DOHH2 (cell line): ENCODE results near the gene SETD6.
A peak's percentile ranks its signal among the peaks of the same experiment; 100 is the strongest.

Experiments
- H3F3A ChIP-seq: fragments of 200-600 bp; sonication (generic), shearing (Covaris generic); 2 replicates; pipeline ENCODE4 v1.6.0; 2016; ENCODE audit warnings: antibody characterized with exemption, mild to moderate bottlenecking; ENCODE audit not compliant: control insufficient read depth, insufficient read depth
- H3K27ac ChIP-seq: fragments of 200-600 bp; sonication (generic); 2 replicates; pipeline ENCODE4 v1.5.1; 2014; ENCODE audit warnings: low read depth, mild to moderate bottlenecking, low read length, moderate library complexity
- H3K27me3 ChIP-seq: fragments of 200-600 bp; sonication (generic); 2 replicates; pipeline ENCODE4 v1.6.1; 2014; ENCODE audit warnings: mild to moderate bottlenecking, low read length, mixed read lengths; ENCODE audit not compliant: control insufficient read depth
- H3K36me3 ChIP-seq: fragments of 200-600 bp; sonication (generic); 2 replicates; pipeline ENCODE4 v1.6.1; 2014; ENCODE audit warnings: mild to moderate bottlenecking, low read length, moderate library complexity, mixed read lengths; ENCODE audit not compliant: control insufficient read depth
- H3K4me1 ChIP-seq: fragments of 200-600 bp; sonication (generic); 2 replicates; pipeline ENCODE4 v1.6.1; 2014; ENCODE audit warnings: mild to moderate bottlenecking, low read length, mixed read lengths; ENCODE audit not compliant: control insufficient read depth
- H3K4me2 ChIP-seq: fragments of 200-600 bp; sonication (generic); 2 replicates; pipeline ENCODE4 v1.6.0; 2014; ENCODE audit warnings: mild to moderate bottlenecking, low read length, moderate library complexity
- H3K4me3 ChIP-seq: fragments of 200-600 bp; sonication (generic); 2 replicates; pipeline ENCODE4 v1.5.1; 2014; ENCODE audit warnings: mild to moderate bottlenecking, low read length, mixed read lengths
- H3K79me2 ChIP-seq: fragments of 200-600 bp; sonication (generic); 2 replicates; pipeline ENCODE4 v1.6.1; 2014; ENCODE audit warnings: mild to moderate bottlenecking, low read length, mixed read lengths; ENCODE audit not compliant: control insufficient read depth
- H3K9me2 ChIP-seq: fragments of 200-600 bp; sonication (generic); replicated peaks from 2 replicates; pipeline ENCODE4 v1.6.1; 2014; ENCODE audit warnings: mild to moderate bottlenecking, low read length, mixed read lengths; ENCODE audit not compliant: control insufficient read depth
- H3K9me3 ChIP-seq: fragments of 200-600 bp; sonication (generic); 2 replicates; pipeline ENCODE4 v1.6.1; 2014; ENCODE audit warnings: antibody characterized with exemption, low read length, mixed read lengths; ENCODE audit not compliant: control insufficient read depth, insufficient read depth
- H4K20me1 ChIP-seq: fragments of 200-600 bp; sonication (generic); 2 replicates; pipeline ENCODE4 v1.6.0; 2014; ENCODE audit warnings: low read depth, mild to moderate bottlenecking, antibody characterized with exemption, low read length, moderate library complexity; ENCODE audit not compliant: control insufficient read depth, insufficient read depth
- EZH2phosphoT487 ChIP-seq: fragments of 200-600 bp; sonication (generic); IDR thresholded peaks from 2 replicates; pipeline ENCODE4 v1.6.1; 2017; ENCODE audit warnings: borderline replicate concordance, mild to moderate bottlenecking, antibody characterized with exemption, low read length, moderate library complexity, mixed read lengths
- TF ChIP-seq, protein P1 (sequence below): fragments of 200-600 bp; sonication (generic); IDR thresholded peaks from one replicate; pipeline ENCODE4 v1.5.1; 2014; ENCODE audit warnings: antibody characterized with exemption, mild to moderate bottlenecking, low read depth, low read length; ENCODE audit not compliant: poor library complexity, severe bottlenecking

The SETD6 gene

DNA sequence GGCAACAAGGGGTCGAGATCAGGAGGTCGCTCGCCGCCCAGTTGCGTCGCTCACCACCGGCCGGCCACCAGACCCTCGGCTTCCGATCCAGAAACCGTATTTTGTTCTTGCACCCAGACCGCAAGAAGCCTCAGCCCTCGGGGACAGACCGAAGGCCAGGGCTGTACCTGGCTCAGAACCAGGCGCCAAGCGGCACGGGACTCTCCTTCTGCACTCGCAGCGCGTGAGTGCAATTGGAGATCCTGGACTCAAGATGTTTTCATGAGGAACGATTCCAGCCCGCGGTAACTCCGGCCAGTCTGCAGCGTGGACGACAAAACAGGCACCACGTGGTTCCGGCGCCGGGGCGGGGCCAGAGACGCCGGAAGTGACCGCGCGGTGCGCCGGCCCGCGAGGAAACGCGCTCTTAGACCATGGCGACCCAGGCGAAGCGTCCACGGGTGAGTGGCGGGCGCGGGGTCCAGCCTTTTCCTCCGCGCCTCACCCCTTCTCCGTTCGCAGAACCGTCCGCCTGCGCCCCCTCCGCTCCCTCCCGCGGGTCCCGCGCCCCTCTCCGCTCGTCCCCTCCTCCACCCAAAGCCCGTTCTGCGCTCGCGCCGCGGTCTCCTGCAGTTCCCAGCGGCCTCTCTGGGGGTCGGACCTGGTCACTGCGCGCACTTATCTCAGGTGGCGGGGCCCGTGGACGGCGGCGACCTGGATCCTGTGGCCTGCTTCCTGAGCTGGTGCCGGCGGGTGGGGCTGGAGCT lies at the start of gene SETD6:
TSS of gene SETD6 (plus strand) at position 393 of the 746 bp plus-strand sequence. CDS start at position 414, 21 bp downstream.
- Histone ChIP-seq H3F3A (peaks cover 41% of the 10 kb centered on the region), H3K27ac (peak within 1 kb of the TSS; percentile 62), H4K20me1 (peaks cover 16% of the 10 kb centered on the region)

GRCh38 chr16:58465817-58466216 lies 49.5 kb upstream of the SETD6 start:
- H3K9me3 ChIP-seq, result no peaks in the 10 kb centered on the region
- TF ChIP-seq, protein P1, sequence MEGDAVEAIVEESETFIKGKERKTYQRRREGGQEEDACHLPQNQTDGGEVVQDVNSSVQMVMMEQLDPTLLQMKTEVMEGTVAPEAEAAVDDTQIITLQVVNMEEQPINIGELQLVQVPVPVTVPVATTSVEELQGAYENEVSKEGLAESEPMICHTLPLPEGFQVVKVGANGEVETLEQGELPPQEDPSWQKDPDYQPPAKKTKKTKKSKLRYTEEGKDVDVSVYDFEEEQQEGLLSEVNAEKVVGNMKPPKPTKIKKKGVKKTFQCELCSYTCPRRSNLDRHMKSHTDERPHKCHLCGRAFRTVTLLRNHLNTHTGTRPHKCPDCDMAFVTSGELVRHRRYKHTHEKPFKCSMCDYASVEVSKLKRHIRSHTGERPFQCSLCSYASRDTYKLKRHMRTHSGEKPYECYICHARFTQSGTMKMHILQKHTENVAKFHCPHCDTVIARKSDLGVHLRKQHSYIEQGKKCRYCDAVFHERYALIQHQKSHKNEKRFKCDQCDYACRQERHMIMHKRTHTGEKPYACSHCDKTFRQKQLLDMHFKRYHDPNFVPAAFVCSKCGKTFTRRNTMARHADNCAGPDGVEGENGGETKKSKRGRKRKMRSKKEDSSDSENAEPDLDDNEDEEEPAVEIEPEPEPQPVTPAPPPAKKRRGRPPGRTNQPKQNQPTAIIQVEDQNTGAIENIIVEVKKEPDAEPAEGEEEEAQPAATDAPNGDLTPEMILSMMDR, result no peak
- no peak for TF ChIP-seq EZH2phosphoT487
- H3K4me2 ChIP-seq, result no peak overlapping the region
- peaks cover 13% of the 10 kb centered on the region for H3K4me1 ChIP-seq
- H3K36me3 ChIP-seq, result no peaks in the 10 kb centered on the region
- H4K20me1 ChIP-seq, result no peaks in the 10 kb centered on the region
- H3K79me2 ChIP-seq, result no peaks in the 10 kb centered on the region
- H3K4me3 ChIP-seq, result no peak overlapping the region
- peaks cover 56% of the 10 kb centered on the region for H3K27me3 ChIP-seq
- H3K27ac ChIP-seq, result no peak overlapping the region
- H3F3A ChIP-seq, result no peaks in the 10 kb centered on the region
- no peaks in the 10 kb centered on the region for H3K9me2 ChIP-seq

More for the DNA sequence above, at the start of gene SETD6:
- Histone ChIP-seq H3K9me3 (no peaks in the 10 kb centered on the region), H3K27me3 (no peaks in the 10 kb centered on the region), H3K4me1 (peaks cover 49% of the 10 kb centered on the region), H3K4me2 (peak within 1 kb of the TSS; percentile 95), H3K4me3 (peak within 1 kb of the TSS; percentile 97), H3K36me3 (peaks cover 68% of the 10 kb centered on the region), H3K9me2 (no peaks in the 10 kb centered on the region), H3K79me2 (peaks cover 65% of the 10 kb centered on the region)
- TF ChIP-seq, protein P1, result no peak
- TF ChIP-seq EZH2phosphoT487, result no peak

DNA sequence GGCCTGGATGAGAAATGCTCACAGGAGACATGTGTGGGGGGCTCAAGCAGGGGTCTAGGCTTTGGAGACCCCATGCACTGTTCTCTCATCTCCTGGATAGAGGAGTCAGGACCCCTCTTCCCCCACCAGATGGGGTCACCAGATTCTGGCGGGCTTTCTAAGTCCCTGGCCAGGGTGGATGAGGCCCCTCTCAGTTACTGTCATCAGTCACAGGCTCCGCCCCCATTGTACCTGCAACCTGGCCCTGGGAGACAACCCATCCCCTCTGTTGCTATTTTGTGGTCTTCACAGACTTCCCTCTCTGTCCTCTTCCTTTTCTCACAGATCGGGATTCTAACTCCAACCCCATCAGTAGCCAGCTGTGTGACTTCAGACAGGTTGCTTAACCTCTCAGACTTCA lies 48.9 kb upstream of the SETD6 start:
- TF ChIP-seq, protein P1, result no peak
- TF ChIP-seq EZH2phosphoT487, result no peak
- Histone ChIP-seq H3K4me3 (no peak overlapping the region), H3K4me2 (no peak overlapping the region), H3F3A (no peaks in the 10 kb centered on the region), H3K79me2 (no peaks in the 10 kb centered on the region), H3K27ac (no peak overlapping the region), H3K9me3 (no peaks in the 10 kb centered on the region), H3K36me3 (no peaks in the 10 kb centered on the region), H3K4me1 (peaks cover 19% of the 10 kb centered on the region), H3K9me2 (no peaks in the 10 kb centered on the region), H4K20me1 (no peaks in the 10 kb centered on the region), H3K27me3 (peaks cover 56% of the 10 kb centered on the region)
